Neural progenitor cell (in vitro differentiated cells): ENCODE data around the gene RENBP. TPM values are rescaled to one million over a fixed set of nuclear protein-coding genes. Genes with fewer than 3 reads are reported as not detected.
A peak's percentile ranks its signal among the peaks of the same experiment; 100 is the strongest.

Experiments
- DNase-seq: peaks from one replicate; pipeline ENCODE4 v3.0.0-alpha.2; 2016; ENCODE audit warnings: low spot score
- H2AFZ ChIP-seq: fragments of 200-600 bp; sonication (generic); replicated peaks from 2 replicates; pipeline ENCODE4 v1.6.1; 2016; ENCODE audit warnings: antibody characterized with exemption
- H3F3A ChIP-seq: fragments of 200-600 bp; sonication (generic); 2 replicates; pipeline ENCODE4 v1.6.1; 2016; ENCODE audit warnings: antibody characterized with exemption, low read depth
- H3K27ac ChIP-seq: fragments of 200-600 bp; sonication (generic); 2 replicates; pipeline ENCODE4 v1.5.1; 2016; ENCODE audit warnings: mild to moderate bottlenecking
- H3K27me3 ChIP-seq: fragments of 200-600 bp; sonication (generic); 2 replicates; pipeline ENCODE4 v1.6.1; 2016; ENCODE audit warnings: mild to moderate bottlenecking, moderate library complexity
- H3K36me3 ChIP-seq: fragments of 200-600 bp; sonication (generic); 2 replicates; pipeline ENCODE4 v1.5.1; 2016
- H3K4me1 ChIP-seq: fragments of 200-600 bp; sonication (generic); 2 replicates; pipeline ENCODE4 v1.6.1; 2016; ENCODE audit warnings: mixed run types
- H3K4me2 ChIP-seq: fragments of 200-600 bp; sonication (generic); 2 replicates; pipeline ENCODE4 v1.6.1; 2016
- H3K4me3 ChIP-seq: fragments of 200-600 bp; sonication (generic); 2 replicates; pipeline ENCODE4 v1.5.1; 2016
- H3K79me2 ChIP-seq: fragments of 200-600 bp; sonication (generic); 2 replicates; pipeline ENCODE4 v1.6.1; 2016; ENCODE audit warnings: low read depth
- H3K9ac ChIP-seq: fragments of 200-600 bp; sonication (generic); 2 replicates; pipeline ENCODE4 v1.6.1; 2016
- H3K9me3 ChIP-seq: fragments of 200-600 bp; sonication (generic); 2 replicates; pipeline ENCODE4 v1.5.1; 2016; ENCODE audit warnings: low read depth
- H4K20me1 ChIP-seq: fragments of 200-600 bp; sonication (generic); 2 replicates; pipeline ENCODE4 v1.6.1; 2016; ENCODE audit warnings: low read depth
- H3K27ac Mint-ChIP-seq: 3 replicates; pipeline ENCODE4 v1.8.0; 2021; ENCODE audit warnings: mixed read lengths
- H3K27me3 Mint-ChIP-seq: 2 replicates; pipeline ENCODE4 v1.8.0; 2022; ENCODE audit warnings: low read depth, mild to moderate bottlenecking, inconsistent platforms, moderate library complexity, mixed read lengths; ENCODE audit not compliant: insufficient read depth
- H3K36me3 Mint-ChIP-seq: 3 replicates; pipeline ENCODE4 v1.8.0; 2021; ENCODE audit warnings: mixed read lengths
- H3K4me1 Mint-ChIP-seq: 3 replicates; pipeline ENCODE4 v1.8.0; 2021; ENCODE audit warnings: mixed read lengths
- H3K4me3 Mint-ChIP-seq: 3 replicates; pipeline ENCODE4 v1.8.0; 2021; ENCODE audit warnings: mild to moderate bottlenecking, moderate library complexity, mixed read lengths
- H3K9me3 Mint-ChIP-seq: 3 replicates; pipeline ENCODE4 v1.8.0; 2020; ENCODE audit warnings: mixed read lengths
- CTCF ChIP-seq: fragments of 200-600 bp; sonication (generic); IDR thresholded peaks from 2 replicates; pipeline ENCODE4 v1.5.1; 2017; ENCODE audit warnings: antibody characterized with exemption, mild to moderate bottlenecking
- EZH2 ChIP-seq: fragments of 200-600 bp; sonication (generic); IDR thresholded peaks from 2 replicates; pipeline ENCODE4 v1.6.1; 2017; ENCODE audit warnings: antibody characterized with exemption, mild to moderate bottlenecking, moderate library complexity
- EZH2phosphoT487 ChIP-seq: fragments of 200-600 bp; sonication (generic); IDR thresholded peaks from 2 replicates; pipeline ENCODE4 v1.6.1; 2017; ENCODE audit warnings: antibody characterized with exemption
- total RNA-seq: library from RNA; depleted of rRNA; stranded (reverse); fragments of >200 nt; gene quantifications from 2 replicates; pipeline ENCODE4 v1.2.3, GENCODE V29; 2015; ENCODE audit warnings: low replicate concordance

Gene RENBP
- total RNA-seq, 1 donor from 2014 or later: 5.4 TPM

- peaks cover 2% of the 10 kb centered on the region for H3K27me3 Mint-ChIP-seq
- TF ChIP-seq EZH2 (no peak), EZH2phosphoT487 (no peak), CTCF (no peak)
Measured at GRCh38 chrX:153908219-153908860, 36.1 kb downstream of the RENBP start.

DNA sequence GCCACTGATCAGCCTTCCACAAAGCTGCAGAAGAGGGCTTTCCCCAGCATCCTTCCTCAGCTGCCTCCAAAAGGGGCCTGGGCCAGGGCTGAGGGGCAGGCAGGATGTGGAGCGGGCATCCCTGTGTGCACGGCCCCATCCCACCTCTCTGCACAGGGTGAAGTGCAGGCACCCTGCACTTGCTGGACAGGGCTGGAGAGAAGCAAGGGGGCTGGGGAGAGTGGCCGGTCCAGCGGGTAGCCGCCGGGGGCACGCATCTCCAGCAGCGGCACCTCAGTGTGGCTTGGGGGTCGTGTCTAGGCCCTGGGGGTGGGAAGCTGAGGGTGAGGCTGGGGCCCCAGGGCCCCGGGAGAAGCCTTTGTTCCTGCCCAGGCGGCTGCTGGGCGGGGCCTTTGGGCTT is 37.0 kb downstream of the RENBP start:
- peaks cover 19% of the 10 kb centered on the region for H3K9me3 Mint-ChIP-seq
- H3K27ac ChIP-seq: no peak overlapping the region

More at GRCh38 chrX:153908219-153908860, 36.1 kb downstream of the RENBP start:
- peak overlapping the region; percentile 37 for H3K27ac Mint-ChIP-seq
- H3K27ac ChIP-seq: no peak overlapping the region
- H3K9me3 Mint-ChIP-seq: peaks cover 16% of the 10 kb centered on the region
- H3K27me3 ChIP-seq: no peaks in the 10 kb centered on the region
- H4K20me1 ChIP-seq: no peaks in the 10 kb centered on the region
- no peaks in the 10 kb centered on the region for H3K79me2 ChIP-seq
- H3K36me3 ChIP-seq: no peaks in the 10 kb centered on the region
- no peaks in the 10 kb centered on the region for H3F3A ChIP-seq
- H2AFZ ChIP-seq: no peak overlapping the region
- H3K9ac ChIP-seq: no peak overlapping the region
- peak overlapping the region; percentile 50 for H3K4me3 Mint-ChIP-seq
- no peak for DNase-seq
- H3K4me2 ChIP-seq: no peak overlapping the region
- H3K36me3 Mint-ChIP-seq: no peaks in the 10 kb centered on the region
- H3K9me3 ChIP-seq: no peaks in the 10 kb centered on the region
- no peak overlapping the region for H3K4me3 ChIP-seq
- H3K4me1 ChIP-seq: no peaks in the 10 kb centered on the region
- peaks cover 4% of the 10 kb centered on the region for H3K4me1 Mint-ChIP-seq

GRCh38 chrX:153906126-153906917 is 38.1 kb downstream of the RENBP start:
- H3F3A ChIP-seq: no peaks in the 10 kb centered on the region
- H2AFZ ChIP-seq: no peak overlapping the region
- H3K9me3 ChIP-seq: no peaks in the 10 kb centered on the region
- no peak overlapping the region for H3K4me3 ChIP-seq
- Mint-ChIP-seq H3K36me3 (no peaks in the 10 kb centered on the region), H3K4me3 (no peak overlapping the region), H3K27me3 (peaks cover 4% of the 10 kb centered on the region), H3K9me3 (peaks cover 16% of the 10 kb centered on the region), H3K4me1 (peaks cover 15% of the 10 kb centered on the region), H3K27ac (no peak overlapping the region)
- no peaks in the 10 kb centered on the region for H3K4me1 ChIP-seq
- no peak overlapping the region for H3K4me2 ChIP-seq
- TF ChIP-seq EZH2phosphoT487: no peak
- no peak overlapping the region for H3K27ac ChIP-seq
- H3K27me3 ChIP-seq: no peaks in the 10 kb centered on the region
- no peaks in the 10 kb centered on the region for H4K20me1 ChIP-seq
- H3K79me2 ChIP-seq: no peaks in the 10 kb centered on the region
- no peaks in the 10 kb centered on the region for H3K36me3 ChIP-seq
- DNase-seq: no peak
- no peak overlapping the region for H3K9ac ChIP-seq

More for the DNA sequence above, 37.0 kb downstream of the RENBP start:
- no peaks in the 10 kb centered on the region for H3K27me3 ChIP-seq
- Mint-ChIP-seq H3K27me3 (peaks cover 4% of the 10 kb centered on the region), H3K4me3 (no peak overlapping the region), H3K4me1 (peaks cover 7% of the 10 kb centered on the region), H3K27ac (no peak overlapping the region), H3K36me3 (no peaks in the 10 kb centered on the region)
- H3K4me3 ChIP-seq: no peak overlapping the region
- H2AFZ ChIP-seq: no peak overlapping the region
- no peaks in the 10 kb centered on the region for H3F3A ChIP-seq
- no peaks in the 10 kb centered on the region for H3K4me1 ChIP-seq
- no peaks in the 10 kb centered on the region for H3K36me3 ChIP-seq
- TF ChIP-seq EZH2 (no peak), CTCF (no peak), EZH2phosphoT487 (no peak)
- no peaks in the 10 kb centered on the region for H3K79me2 ChIP-seq
- no peaks in the 10 kb centered on the region for H4K20me1 ChIP-seq
- H3K4me2 ChIP-seq: no peak overlapping the region
- DNase-seq: no peak
- H3K9ac ChIP-seq: no peak overlapping the region
- no peaks in the 10 kb centered on the region for H3K9me3 ChIP-seq
